GM18498 (cell line): Measurements from ENCODE around the gene PPIP5K2.
"Not testable (repeated sequence)": the region's sequence is repeated elsewhere in the genome, so short reads cannot be mapped to it uniquely, and the experiment has no call there.

Experiments
- ATAC-seq: cut with Tn5 transposase; IDR thresholded peaks from one replicate; pipeline ENCODE4 v1.9.1; 2021; ENCODE audit warnings: mild to moderate bottlenecking, moderate library complexity; ENCODE audit not compliant: unreplicated experiment

PPIP5K2 gene

DNA sequence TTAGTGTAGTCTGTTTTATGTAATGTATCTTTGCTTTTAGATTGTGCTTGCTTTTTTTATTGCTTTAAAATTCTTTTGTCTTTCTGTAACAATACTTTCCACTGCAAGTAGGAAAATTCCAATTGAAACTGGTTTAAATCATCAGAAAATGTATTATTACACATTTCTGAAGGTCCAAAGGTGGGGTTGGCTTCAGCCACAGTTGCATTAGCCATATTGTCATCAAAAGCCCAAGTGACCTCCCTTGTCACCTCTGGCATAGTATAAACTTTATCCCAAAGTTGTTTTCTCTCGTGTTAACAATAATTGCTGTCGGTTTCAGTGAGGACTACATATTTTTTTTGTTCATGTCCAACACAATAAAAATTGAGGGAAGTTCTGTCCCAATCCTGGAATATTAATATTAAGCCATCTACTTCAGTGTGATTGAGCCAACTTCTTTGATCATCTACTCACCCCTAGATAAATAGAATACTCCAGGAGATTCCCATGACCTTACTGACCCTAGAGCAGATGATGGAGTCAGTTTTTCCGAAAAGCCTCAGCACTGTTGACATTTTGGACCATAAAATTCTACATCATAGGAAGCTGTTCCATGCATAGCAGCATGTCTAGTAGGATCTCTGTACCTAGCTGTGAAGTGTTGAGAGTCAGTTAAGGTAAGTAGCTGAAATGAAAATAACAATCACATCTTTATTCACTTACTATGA lies 86.0 kb downstream of the PPIP5K2 start:
- no peak for ATAC-seq

DNA sequence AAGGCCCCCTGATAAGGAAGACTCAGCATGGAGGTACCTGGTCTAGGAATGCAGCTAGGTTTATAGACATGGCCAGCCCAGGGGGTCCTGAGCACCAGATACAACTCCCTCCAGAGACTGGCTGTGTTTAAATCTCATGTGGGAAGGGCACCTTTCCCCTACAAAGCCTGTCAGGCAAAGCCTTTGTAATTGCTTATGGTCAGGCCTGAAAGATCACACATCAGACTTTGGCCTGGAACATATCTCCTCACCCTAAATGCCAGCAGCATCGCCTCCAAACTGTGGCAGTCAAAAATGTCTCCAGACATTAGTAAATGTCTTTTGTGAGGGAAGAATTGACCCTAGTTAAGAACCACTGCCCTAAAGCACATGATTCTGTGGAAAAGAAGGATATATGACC lies 86.9 kb downstream of the PPIP5K2 start:
- ATAC-seq, result no peak

DNA sequence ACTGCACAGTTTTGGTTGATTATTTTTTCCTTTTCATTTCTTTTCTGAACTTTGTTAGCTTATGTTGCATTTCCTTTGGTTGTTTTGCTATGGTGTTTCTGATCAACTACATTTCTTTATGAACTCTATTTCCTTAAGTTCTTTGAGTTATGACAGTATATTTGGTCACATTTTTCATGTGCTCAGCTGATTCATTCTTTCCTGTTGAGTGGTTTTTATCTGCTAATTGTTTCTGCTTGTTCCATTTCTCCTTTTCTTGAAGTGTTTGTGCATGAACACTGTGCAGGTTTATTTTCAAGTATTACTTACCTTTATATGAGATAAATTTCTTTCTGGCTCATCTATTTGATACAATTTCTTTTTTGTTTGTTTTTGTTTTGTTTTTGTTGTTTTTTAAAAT lies 87.6 kb downstream of the PPIP5K2 start:
- no peak for ATAC-seq

DNA sequence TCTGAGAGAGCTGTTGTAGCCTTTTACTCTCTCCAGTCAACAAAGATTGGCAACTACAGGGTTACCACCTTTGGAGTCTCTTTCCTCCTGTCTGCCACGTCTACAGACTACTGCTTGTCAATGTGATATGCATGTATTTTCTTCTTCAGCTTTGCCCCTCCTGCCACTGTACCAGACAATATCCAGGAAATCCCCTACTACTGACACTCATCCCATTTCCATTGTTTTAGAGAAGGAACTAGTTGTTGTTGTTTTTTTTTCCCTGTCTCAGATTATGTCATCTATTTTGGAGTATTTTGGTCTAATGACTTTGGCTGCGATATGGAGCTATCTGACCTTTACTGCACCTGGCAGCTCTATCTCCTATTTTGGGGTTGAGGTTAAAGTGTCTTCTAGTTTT lies 88.4 kb downstream of the PPIP5K2 start:
- ATAC-seq, result no peak

DNA sequence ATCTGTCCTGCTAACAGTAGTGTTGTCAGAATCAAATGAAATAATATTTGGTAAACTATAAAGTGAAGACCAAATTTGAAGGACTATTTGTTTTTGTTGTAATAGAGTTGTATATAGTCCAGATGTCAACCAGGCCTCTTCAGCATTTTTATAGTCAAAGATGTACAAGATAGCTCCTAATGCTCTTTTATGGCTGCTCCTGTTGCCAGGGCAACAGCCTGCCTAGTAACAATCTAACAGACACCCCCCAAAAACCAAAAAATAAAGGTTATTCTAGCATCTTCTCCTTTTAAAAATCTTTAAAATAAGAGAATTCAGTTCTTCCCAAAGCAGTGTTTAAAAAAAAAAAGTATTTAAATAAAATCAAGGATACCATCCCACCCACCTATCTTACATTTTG lies 89.0 kb downstream of the PPIP5K2 start:
- ATAC-seq, result no peak

DNA sequence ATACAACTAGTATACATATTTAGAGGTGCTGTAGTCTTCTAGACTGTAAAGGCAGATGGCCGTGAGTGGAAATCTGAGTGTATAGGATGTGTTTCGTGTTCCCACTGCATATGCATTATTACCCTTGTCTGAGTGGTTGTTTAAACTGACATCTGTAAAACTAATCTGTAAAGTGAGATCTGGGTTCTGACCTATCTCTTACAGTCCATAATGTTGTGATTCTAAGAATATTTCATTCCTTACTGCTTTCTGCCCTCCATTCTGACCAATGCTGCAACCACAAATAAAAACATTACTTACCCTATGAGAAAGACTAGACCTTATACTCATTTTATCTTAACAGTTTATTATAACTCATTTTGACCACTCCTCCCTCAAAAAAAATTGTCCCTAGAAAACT lies 90.9 kb downstream of the PPIP5K2 start:
- ATAC-seq, result no peak

DNA sequence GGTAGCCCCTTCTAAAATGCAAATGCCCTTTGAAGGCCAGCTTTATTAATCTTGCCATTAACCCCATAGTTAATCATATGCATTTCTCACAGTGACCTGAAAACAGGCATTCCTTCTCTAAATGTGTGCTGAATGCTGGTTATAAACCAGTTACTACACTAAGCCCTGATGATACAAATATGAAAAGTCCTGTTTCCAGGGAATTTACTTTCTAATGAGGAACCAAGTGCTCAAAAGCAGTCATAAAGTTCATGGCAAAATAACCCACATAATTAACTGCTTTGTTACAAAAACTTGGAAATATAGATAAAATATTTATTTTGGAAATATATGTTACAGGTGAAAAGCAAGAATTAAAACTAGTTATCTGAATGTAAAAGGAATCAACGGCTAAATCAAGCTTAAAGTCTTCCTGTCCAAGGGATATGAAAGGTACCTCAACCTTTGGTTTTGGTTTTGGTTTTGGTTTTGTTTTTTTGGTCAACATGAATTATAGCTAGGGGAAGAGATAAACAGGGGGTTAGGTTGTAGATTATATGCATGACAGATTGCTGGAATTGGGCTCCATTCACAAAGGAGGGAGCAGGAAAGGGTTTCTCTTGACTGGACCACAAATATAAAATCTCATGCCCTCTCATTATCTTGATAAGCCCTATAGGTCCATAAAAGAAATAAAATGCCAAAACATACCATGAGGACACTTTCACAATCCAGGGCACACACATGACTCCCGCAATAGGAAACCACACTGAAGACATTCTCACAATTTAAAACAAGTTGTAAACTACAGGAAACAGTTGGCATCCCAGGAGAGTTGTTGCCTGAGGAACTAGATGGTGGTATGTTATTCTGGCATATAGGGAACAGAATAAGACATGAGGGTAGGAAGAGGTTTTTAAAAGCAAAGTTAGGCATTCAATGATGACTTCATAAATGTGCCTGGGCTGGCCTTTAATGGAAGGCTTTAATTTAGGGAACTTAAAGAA lies 91.8 kb downstream of the PPIP5K2 start:
- peak; percentile 80 for ATAC-seq

DNA sequence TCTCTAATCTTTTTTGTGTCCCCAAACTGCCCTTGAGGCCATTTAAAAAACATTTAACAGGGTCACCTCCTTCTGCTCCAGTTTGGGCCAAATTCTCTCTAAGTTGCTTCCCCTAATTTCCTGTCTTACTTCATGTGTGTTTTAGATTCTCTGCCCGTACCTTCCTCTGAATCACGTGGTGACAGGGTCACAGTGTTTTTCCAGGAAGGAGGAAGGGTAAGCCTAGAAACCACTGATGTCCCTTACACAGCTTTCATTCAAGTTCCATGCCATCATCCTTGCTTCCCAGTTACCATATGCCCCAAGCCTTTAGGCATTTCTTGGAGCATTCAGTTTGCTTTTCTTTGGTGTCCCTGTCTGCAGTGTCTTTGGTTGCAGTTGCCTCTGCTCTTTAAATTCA lies 96.0 kb downstream of the PPIP5K2 start:
- ATAC-seq, result no peak

DNA sequence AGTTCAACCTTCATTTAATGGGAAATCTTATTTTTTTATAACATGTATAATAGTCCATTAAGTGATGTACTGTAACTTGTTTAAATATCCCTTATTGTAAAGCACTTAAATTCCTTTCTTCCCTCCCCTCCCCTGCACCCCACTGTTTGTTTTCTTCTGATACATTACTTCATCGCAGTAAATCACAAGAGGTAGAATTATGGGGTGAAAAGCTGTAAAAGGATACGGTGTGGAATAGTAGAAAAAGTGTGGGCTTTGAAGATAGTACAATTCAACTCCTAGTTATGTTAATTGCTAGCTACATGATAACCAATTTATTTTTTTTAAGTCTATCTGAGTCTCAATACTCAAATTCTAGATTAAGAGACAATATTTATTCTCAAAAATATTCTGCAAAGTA lies 96.6 kb downstream of the PPIP5K2 start:
- no peak for ATAC-seq

DNA sequence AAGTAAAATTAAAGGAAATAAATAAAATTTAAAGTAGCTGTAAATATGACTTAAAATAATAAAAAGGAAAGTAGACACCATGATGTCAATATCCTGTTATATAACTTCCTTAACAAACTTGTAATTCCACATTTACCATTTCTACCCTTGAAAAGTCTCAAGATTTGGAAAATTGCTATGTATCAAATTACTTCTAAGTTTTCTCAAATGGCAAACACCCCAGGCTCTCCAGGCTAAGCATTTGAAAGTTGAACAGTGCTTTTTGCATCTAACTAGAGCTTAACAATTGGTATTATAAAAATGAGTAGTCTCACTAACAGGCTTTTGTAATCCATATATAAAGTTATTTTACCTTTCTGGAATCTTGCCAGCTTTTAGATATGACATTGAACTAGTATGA lies 97.0 kb downstream of the PPIP5K2 start:
- no peak for ATAC-seq

DNA sequence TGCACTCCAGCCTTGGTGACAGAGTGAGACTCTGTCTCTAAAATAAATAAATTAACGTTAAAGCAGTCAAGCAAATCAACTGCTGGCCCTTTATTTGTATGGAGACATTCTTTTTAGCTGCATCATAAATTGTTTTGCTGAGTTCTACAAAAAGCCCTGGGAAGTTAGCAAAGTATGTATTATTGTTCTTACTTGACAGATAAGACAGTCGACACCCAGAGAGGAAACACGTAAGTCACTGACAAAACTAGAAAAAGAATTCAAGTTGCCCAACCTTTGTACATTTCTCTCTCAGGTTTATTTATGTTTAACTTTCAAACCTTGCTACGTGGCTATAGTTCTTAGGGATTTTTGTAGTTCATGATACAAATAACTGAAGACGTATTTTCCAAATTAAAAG lies 98.1 kb downstream of the PPIP5K2 start:
- no peak for ATAC-seq

DNA sequence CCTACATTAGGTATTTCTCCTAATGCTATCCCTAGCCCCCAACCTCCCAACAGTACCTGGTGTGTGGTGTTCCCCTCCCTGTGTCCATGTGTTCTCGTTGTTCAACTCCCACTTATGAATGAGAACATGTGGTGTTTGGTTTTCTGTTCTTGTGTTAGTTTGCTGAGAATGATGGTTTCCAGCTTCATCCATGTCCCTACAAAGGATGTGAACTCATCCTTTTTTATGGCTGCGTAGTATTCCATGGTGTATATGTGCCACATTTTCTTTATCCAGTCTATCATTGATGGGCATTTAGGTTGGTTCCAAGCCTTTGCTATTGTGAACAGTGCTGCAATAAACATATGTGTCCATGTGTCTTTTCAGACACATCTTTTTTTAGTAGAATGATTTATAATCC lies 99.0 kb downstream of the PPIP5K2 start:
- ATAC-seq, result not testable (repeated sequence)

DNA sequence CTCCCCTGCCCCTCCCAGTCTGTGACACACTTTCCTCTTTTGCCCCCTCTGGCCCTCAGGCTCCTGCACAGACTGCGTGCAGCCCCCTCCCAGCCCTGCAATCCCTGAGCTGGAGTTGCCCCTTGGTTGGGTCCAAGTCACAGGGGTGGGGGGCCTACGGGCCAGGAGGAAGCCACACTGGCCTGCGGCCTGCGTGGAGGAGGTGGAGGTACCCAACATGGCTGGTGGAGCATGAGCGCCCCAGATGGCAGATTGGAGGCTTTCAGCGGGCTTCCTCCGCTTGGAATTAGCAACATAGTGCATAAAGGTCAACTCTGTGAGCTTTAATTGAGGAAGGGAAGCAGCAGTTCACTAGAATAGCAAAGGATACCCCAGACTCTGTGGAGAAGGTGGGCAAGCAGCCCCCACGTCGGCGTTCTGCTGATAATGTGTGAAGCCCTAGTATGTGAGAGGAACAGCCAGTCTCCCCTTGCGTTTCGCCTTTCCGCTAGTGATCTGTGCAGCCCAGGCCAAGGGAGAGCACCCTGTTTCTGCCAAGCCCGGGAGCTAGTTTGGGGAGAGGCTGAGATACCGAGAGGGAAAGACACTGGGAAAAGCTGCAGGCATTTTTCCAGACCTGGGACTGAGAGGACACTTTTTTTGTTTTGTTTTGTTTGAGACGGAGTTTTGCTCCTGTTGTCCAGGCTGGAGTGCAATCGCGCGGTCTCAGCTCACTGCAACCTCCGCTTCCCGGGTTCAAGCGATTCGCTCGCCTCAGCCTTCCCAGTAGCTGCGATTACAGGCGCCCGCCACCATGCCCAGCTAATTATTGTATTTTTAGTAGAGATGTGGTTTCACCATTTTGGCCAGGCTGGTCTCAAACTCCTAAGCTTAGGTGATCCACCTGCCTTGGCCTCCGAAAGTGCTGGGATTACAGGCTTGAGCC lies 103.2 kb downstream of the PPIP5K2 start:
- ATAC-seq, result no peak

DNA sequence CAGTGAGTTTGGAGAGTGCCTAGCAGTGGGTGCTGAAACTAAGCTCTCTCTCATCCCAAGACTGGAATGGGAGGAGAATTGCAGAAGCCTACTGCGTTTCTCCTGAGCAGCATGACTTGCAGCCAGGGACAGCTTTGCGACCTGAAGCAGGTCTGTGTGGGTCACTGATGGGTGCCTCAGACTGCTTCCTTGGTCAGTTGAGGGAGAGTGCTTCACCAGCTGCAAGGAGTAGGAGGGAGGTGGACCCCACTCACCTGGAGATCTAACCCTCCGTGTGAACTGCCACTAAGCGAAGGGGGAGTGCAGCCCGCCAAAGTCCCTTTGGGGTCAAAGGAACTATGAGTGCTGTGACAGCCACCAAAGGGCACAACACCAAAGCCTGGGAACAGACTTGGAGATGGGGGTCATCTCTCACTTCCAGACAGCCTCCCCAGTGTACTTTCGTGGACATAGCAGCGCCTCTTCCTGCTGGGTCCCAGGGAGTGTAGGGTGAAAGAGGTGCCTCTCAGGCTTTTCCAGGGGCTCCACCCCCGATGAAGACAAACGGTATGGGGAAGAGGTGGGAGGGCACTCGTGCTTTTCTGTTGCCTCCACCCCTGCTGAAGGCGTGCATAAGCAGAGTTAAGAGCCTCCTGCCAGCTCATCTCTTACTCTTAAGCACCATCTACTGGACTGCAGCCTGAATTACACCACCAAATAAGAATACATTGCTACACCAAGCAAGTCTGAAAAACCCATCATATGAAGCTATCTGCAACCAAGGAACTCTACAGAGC lies 104.2 kb downstream of the PPIP5K2 start:
- ATAC-seq, result peak; percentile 97

DNA sequence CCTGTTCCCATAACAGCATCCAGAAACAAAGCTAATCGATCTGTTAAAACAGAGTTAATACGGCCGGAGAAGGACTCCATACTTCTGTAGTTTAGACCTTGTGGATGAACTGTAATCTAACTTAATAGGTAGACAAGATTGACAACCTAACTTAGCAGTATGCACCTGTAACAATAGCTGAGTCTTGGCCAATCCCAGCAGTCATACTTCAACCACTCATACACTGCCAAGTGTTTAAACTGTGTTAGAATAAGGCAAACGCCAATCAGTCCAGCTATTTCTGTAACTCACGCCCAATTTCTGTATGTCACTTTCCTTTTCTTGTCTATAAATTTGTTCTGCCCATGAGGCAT lies 104.8 kb downstream of the PPIP5K2 start:
- no peak for ATAC-seq

DNA sequence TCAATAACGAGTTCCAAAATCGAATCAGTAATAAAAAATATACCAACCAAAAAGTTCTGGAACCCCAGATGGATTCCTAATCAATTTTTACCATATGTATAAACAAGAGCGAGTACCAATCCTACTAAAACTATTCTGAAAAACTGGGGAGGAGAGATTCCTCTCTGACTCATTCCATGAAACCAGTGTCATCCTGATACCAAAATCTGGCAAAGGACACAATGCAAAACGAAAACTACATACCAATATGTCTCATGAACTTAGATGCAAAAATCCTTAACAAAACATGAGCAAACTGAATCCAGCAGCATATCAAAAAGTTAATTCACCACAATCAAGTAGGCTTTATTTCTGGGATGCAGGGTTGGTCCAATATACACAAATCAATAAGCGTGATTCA lies 108.0 kb downstream of the PPIP5K2 start:
- no peak for ATAC-seq

DNA sequence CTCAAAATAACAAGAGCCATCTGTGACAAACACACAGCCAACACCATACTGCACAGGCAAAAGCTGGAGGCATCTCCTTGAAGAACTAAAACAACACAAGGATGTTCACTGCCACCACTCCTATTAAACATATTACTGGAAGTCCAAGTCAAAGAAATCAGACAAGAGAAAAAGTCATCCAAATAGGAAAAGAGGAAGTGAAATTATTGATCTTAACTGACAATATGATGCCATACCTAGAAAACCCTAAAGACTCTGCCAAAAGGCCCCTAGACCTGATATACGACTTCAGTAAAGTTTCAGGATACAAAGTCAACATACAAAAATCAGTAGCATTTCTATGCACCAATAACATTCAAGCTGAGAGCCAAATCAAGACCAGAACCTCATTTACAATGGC lies 108.5 kb downstream of the PPIP5K2 start:
- no peak for ATAC-seq

DNA sequence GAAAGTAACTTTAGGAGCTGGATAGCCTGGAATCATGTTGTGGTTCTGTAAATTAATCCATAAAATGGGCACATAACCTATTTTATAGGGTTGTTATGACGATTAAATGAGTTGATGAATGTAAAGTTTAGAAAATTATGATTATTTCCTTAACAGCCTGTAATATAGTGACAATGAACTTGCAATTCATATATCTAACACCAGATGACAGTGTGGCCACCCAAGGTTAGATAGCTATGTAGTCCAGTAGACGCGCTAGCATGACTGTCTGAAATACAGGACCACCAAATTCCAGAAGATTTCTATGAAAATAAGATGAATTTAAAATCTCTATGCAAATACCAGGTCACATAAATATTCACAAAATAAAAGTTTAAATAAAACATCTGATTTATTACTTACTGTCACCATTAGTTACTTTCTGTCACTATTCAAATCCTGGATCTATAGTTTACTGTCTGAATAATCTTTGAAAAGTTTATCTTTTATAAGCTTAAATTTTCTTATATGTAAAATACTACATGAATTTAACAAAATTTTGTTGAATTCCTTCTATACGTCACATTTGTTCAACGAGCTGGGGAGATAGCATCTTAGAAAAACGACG lies 112.4 kb downstream of the PPIP5K2 start:
- ATAC-seq, result peak; percentile 88

DNA sequence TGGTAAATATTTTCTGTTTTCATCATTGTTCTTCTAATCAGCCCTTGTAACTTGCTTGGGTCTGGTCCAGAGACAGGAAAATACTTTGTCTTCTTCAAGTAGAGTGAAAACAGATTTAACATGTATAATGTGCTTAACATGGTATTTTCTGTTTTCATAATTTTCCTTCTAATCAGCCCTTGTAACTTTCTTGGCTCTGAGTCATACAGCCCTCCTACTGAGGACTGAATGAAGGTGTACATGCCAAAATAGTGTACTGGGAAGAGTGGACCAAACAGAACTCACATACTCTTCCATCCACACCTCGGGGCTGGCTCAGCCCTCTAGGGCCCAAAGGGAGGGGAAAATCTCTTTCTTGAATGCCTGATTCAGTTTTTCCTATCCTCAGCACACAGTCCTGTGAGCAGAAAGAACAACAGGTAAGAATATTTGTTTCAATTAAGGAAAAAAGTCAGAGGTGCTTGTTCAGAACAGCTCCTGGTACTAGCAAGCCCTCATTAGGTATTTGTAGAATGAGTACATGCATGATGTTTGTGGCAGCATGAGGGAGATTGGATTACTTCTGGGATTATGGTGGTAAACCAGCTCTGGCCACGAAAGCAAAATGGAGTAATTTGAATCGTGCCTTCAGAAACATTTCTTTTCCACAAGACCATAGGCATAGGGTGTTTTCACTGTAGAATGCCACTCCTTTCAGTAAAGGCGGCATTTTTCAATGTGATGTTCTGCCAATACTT lies 114.3 kb downstream of the PPIP5K2 start:
- no peak for ATAC-seq
